H9 (cell line): ENCODE measurements around the gene TAF4B. TPM values are rescaled to one million over a fixed set of nuclear protein-coding genes. Genes with fewer than 3 reads are reported as not detected.

Experiments
- DNase-seq: peaks from one replicate; pipeline ENCODE4 v3.0.0-alpha.2; 2017
- H2AFZ ChIP-seq: one replicate; pipeline ENCODE4 v1.6.1; 2013; ENCODE audit warnings: mild to moderate bottlenecking, low read length, control low read depth, moderate library complexity
- H2AK5ac ChIP-seq: 2 replicates; pipeline ENCODE4 v1.6.1; 2013; ENCODE audit warnings: low read length, control low read depth, mixed read lengths; ENCODE audit not compliant: insufficient read length
- H2BK120ac ChIP-seq: one replicate; pipeline ENCODE4 v1.6.1; 2013; ENCODE audit warnings: low read depth, mild to moderate bottlenecking, low read length, control low read depth, inconsistent platforms; ENCODE audit not compliant: poor library complexity, severe bottlenecking
- H2BK12ac ChIP-seq: 2 replicates; pipeline ENCODE4 v1.6.1; 2013; ENCODE audit warnings: low read length, control low read depth, mixed read lengths, low read depth; ENCODE audit not compliant: insufficient read length
- H2BK15ac ChIP-seq: 2 replicates; pipeline ENCODE4 v1.6.1; 2013; ENCODE audit warnings: low read depth, low read length, control low read depth
- H2BK20ac ChIP-seq: one replicate; pipeline ENCODE4 v1.6.1; 2013; ENCODE audit warnings: low read depth, mild to moderate bottlenecking, low read length, control low read depth, inconsistent platforms; ENCODE audit not compliant: poor library complexity, severe bottlenecking
- H2BK5ac ChIP-seq: 2 replicates; pipeline ENCODE4 v1.6.1; 2013; ENCODE audit warnings: low read length, control low read depth, mixed read lengths; ENCODE audit not compliant: insufficient read length
- H3K14ac ChIP-seq: 2 replicates; pipeline ENCODE4 v1.6.1; 2013; ENCODE audit warnings: low read length, control low read depth; ENCODE audit not compliant: insufficient read depth
- H3K18ac ChIP-seq: 2 replicates; pipeline ENCODE4 v1.6.1; 2013; ENCODE audit warnings: low read depth, mild to moderate bottlenecking, mixed read lengths, low read length, control low read depth; ENCODE audit not compliant: insufficient read length
- H3K23ac ChIP-seq: 2 replicates; pipeline ENCODE4 v1.6.1; 2013; ENCODE audit warnings: low read length, control low read depth, mixed read lengths, low read depth; ENCODE audit not compliant: insufficient read length
- H3K23me2 ChIP-seq: 2 replicates; pipeline ENCODE4 v1.6.1; 2013; ENCODE audit warnings: low read depth, mild to moderate bottlenecking, mixed read lengths, low read length, control low read depth; ENCODE audit not compliant: insufficient read length, poor library complexity, severe bottlenecking
- H3K27ac ChIP-seq: 2 replicates; pipeline ENCODE4 v1.5.1; 2013; ENCODE audit warnings: low read length, control low read depth, mixed read lengths, low read depth; ENCODE audit not compliant: insufficient read length
- H3K27me3 ChIP-seq: 2 replicates; pipeline ENCODE4 v1.6.1; 2013; ENCODE audit warnings: low read length, control low read depth, inconsistent platforms; ENCODE audit not compliant: insufficient read depth
- H3K4ac ChIP-seq: 2 replicates; pipeline ENCODE4 v1.6.1; 2013; ENCODE audit warnings: low read depth, mild to moderate bottlenecking, control low read depth, inconsistent platforms, low read length, moderate library complexity
- H3K4me1 ChIP-seq: 2 replicates; pipeline ENCODE4 v1.6.1; 2013; ENCODE audit warnings: low read length, control low read depth, inconsistent platforms; ENCODE audit not compliant: insufficient read depth
- H3K4me2 ChIP-seq: 2 replicates; pipeline ENCODE4 v1.6.1; 2013; ENCODE audit warnings: low read length, control low read depth, mixed read lengths; ENCODE audit not compliant: insufficient read length, insufficient read depth
- H3K56ac ChIP-seq: 2 replicates; pipeline ENCODE4 v1.6.1; 2013; ENCODE audit warnings: low read depth, mild to moderate bottlenecking, mixed read lengths, low read length, control low read depth; ENCODE audit not compliant: insufficient read length
- H3K79me1 ChIP-seq: 2 replicates; pipeline ENCODE4 v1.6.1; 2013; ENCODE audit warnings: low read depth, mild to moderate bottlenecking, moderate library complexity, low read length, control low read depth, inconsistent platforms; ENCODE audit not compliant: insufficient read depth, poor library complexity, severe bottlenecking
- H3K79me2 ChIP-seq: 2 replicates; pipeline ENCODE4 v1.6.1; 2013; ENCODE audit warnings: low read length, control low read depth, inconsistent platforms; ENCODE audit not compliant: insufficient read depth
- H3K9ac ChIP-seq: 2 replicates; pipeline ENCODE4 v1.6.1; 2013; ENCODE audit warnings: low read length, control low read depth, mixed read lengths; ENCODE audit not compliant: insufficient read length; ENCODE audit errors: extremely low read depth
- H3K9me3 ChIP-seq: one replicate; pipeline ENCODE4 v1.6.1; 2013; ENCODE audit warnings: low read depth, low read length, inconsistent platforms; ENCODE audit not compliant: control insufficient read depth
- H3T11ph ChIP-seq: one replicate; pipeline ENCODE4 v1.6.1; 2013; ENCODE audit warnings: mild to moderate bottlenecking, low read length, control low read depth, inconsistent platforms
- H4K20me1 ChIP-seq: one replicate; pipeline ENCODE4 v1.6.1; 2013; ENCODE audit not compliant: control insufficient read depth, insufficient read length, insufficient read depth
- H4K5ac ChIP-seq: 2 replicates; pipeline ENCODE4 v1.6.1; 2013; ENCODE audit warnings: low read depth, mild to moderate bottlenecking, mixed read lengths, low read length, control low read depth; ENCODE audit not compliant: insufficient read length
- H4K8ac ChIP-seq: replicated peaks from 2 replicates; pipeline ENCODE4 v1.6.1; 2013; ENCODE audit warnings: low read length, control low read depth, mixed read lengths, low read depth; ENCODE audit not compliant: insufficient read length
- H4K91ac ChIP-seq: 2 replicates; pipeline ENCODE4 v1.6.1; 2013; ENCODE audit warnings: low read depth, mild to moderate bottlenecking, moderate library complexity, mixed read lengths, low read length, control low read depth; ENCODE audit not compliant: insufficient read length
- H3K27ac Mint-ChIP-seq, 3 experiments: 2 replicates in 2 of 3; 3 replicates in 1 of 3; pipeline ENCODE4 v1.8.0; 2020 to 2021; ENCODE audit warnings: mixed read lengths in 3 of 3, mild to moderate bottlenecking in 1 of 3, moderate library complexity in 1 of 3
- H3K27me3 Mint-ChIP-seq: 2 replicates; pipeline ENCODE4 v1.8.0; 2021; ENCODE audit warnings: low read depth, mild to moderate bottlenecking, moderate library complexity, mixed read lengths
- H3K36me3 Mint-ChIP-seq, 3 experiments: 2 replicates in 2 of 3; 3 replicates in 1 of 3; pipeline ENCODE4 v1.8.0; 2020 to 2021; ENCODE audit warnings: low read depth in 3 of 3, mixed read lengths in 3 of 3; ENCODE audit not compliant: insufficient read depth in 1 of 3
- H3K4me1 Mint-ChIP-seq, 2 experiments: 2 replicates each; pipeline ENCODE4 v1.8.0; 2020; ENCODE audit warnings: mixed read lengths in 2 of 2
- H3K4me3 Mint-ChIP-seq, 2 experiments: 2 replicates in 1 of 2; 3 replicates in 1 of 2; pipeline ENCODE4 v1.8.0; 2020 to 2021; ENCODE audit warnings: mild to moderate bottlenecking in 2 of 2, mixed read lengths in 2 of 2, moderate library complexity in 1 of 2
- H3K9me3 Mint-ChIP-seq, 2 experiments: 2 replicates in 1 of 2; 3 replicates in 1 of 2; pipeline ENCODE4 v1.8.0; 2020; ENCODE audit warnings: mild to moderate bottlenecking in 2 of 2, mixed read lengths in 2 of 2, moderate library complexity in 1 of 2
- CTCF ChIP-seq: fragments of 200-600 bp; sonication (generic); conservative IDR thresholded peaks from 3 replicates; pipeline ENCODE4 v1.8.0; 2021; ENCODE audit warnings: antibody characterized with exemption, mild to moderate bottlenecking
- WGBS: extraction: QIAGEN DNeasy Blood & Tissue Kit; methylation state at CpG from one replicate; pipeline ENCODE4 v1.1.7; 2013; ENCODE audit warnings: missing lambda C conversion rate, low lambda C conversion rate, mixed read lengths; ENCODE audit not compliant: insufficient read length; ENCODE audit errors: extremely low coverage; 5-methylcytosine and 5-hydroxymethylcytosine counted together
- total RNA-seq: library from RNA; stranded (reverse); gene quantifications from 2 replicates; pipeline ENCODE4 v1.2.1, GENCODE V29; 2021

Gene TAF4B
- total RNA-seq, 1 experiment from 2014 or later, result 19.8 TPM

GRCh38 chr18:26271917-26272549, 45.8 kb downstream of the TAF4B start:
- Histone ChIP-seq H3K4me2 (no peak overlapping the region), H2BK120ac (no peak overlapping the region), H3K23ac (no peak overlapping the region), H3T11ph (no peak overlapping the region), H3K14ac (no peak overlapping the region), H3K9ac (no peak overlapping the region), H3K18ac (no peak overlapping the region), H3K4me1 (no peaks in the 10 kb centered on the region), H3K27ac (no peak overlapping the region), H2AK5ac (no peak overlapping the region), H2AFZ (no peak overlapping the region), H3K79me1 (peaks cover 2% of the 10 kb centered on the region), H4K20me1 (no peaks in the 10 kb centered on the region), H3K56ac (no peak overlapping the region), H2BK20ac (no peak overlapping the region), H3K79me2 (no peaks in the 10 kb centered on the region), H3K23me2 (no peaks in the 10 kb centered on the region), H3K4ac (no peak overlapping the region), H4K5ac (no peak overlapping the region), H4K8ac (no peak overlapping the region), H2BK5ac (no peak overlapping the region), H4K91ac (no peak overlapping the region), H2BK15ac (no peak overlapping the region), H3K27me3 (no peaks in the 10 kb centered on the region), H2BK12ac (no peak overlapping the region), H3K9me3 (no peaks in the 10 kb centered on the region)
- TF ChIP-seq CTCF, result no peak
- peaks cover 2 to 3% of the 10 kb centered on the region in 2 experiments; a peak in 2 of 4 replicates for H3K4me1 Mint-ChIP-seq
- peaks cover 29 to 50% (median 38%) of the 10 kb centered on the region in 3 experiments for H3K36me3 Mint-ChIP-seq
- H3K27me3 Mint-ChIP-seq, result no peaks in the 10 kb centered on the region
- H3K9me3 Mint-ChIP-seq, result peaks cover 0 to 3% of the 10 kb centered on the region in 2 experiments; a peak in 2 of 5 replicates
- WGBS, result no CpG with 5 or more reads among the region's 14 CpGs
- no peak for DNase-seq
- peak overlapping the region in 1 of 3 experiments; percentile 41; a peak in 3 of 7 replicates for H3K27ac Mint-ChIP-seq
- no peak overlapping the region for H3K4me3 Mint-ChIP-seq
